Erythroblast (primary cell): Measurements from ENCODE around the gene FMNL1.
"Not testable (repeated sequence)": the region's sequence is repeated elsewhere in the genome, so short reads cannot be mapped to it uniquely, and the experiment has no call there.

Experiments
- GATA1 ChIP-seq: IDR thresholded peaks from 2 replicates; pipeline ENCODE4 v1.6.1; 2011; ENCODE audit warnings: low read depth, mild to moderate bottlenecking, control low read depth, low read length, moderate library complexity
- POLR2A ChIP-seq: IDR thresholded peaks from 2 replicates; pipeline ENCODE4 v1.6.1; 2011; ENCODE audit warnings: mild to moderate bottlenecking, low read length

DNA sequence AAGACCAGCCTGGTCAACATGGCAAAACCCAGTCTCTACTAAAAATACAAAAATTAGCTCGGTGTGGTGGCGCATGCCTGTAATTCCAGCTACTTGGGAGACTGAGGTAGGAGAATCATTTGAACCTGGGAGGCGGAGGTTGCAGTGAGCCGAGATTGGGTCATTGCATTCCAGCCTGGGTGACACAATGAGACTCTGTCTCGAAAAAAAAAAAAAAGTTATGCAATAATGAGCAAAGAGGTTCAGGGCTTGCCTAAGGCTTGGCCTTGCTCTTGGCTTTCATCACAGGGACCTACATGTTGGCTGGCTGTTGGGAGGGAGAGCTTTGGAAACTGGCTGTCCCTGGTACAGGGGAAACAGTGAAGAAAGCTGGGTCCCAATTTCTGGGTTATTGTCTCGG, 19.8 kb upstream of the FMNL1 start:
- not testable (repeated sequence) for TF ChIP-seq POLR2A, GATA1
